Measurements from ENCODE around the gene AJUBA.
A peak's percentile ranks its signal among the peaks of the same experiment; 100 is the strongest.
"Not testable (repeated sequence)": the region's sequence is repeated elsewhere in the genome, so short reads cannot be mapped to it uniquely, and the experiment has no call there.

The AJUBA gene

DNA sequence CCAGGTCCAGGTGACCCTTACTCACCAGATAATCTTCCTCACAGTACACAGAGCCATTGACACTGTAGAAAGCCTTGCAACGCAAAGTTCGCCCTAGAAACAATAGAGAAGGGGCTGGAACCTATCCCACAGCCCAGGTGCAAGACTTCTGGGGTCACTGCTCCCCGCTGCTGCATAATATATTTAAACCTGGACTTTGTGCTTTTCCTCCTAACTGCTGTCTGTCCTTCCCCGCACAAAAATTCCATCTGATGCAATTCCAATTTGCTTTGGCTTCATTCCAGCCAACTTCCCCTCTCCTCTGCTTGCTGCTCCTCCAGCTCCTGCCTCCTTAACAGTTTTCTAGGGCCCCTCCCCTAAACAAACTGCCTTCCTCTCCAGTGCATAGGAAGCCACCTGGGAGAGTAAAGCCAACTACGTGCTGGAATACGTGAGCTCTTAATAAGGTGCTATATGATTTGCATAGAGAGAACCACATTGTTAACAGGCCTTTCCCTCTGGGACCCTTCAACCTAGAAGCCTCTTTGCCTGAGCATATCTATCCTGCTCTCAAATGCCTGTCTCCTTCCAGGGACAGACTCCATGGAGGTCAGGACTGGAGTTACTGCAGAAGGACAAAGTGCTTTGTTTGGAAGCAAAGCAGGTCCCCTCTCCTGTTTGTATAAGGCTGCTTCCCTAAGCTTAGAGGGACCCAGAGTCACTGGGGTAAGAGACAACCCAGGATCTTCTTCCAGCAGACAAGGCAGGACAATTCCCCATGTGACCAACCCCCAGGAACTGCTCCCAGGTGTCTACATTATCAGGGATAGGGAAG is 5.5 kb downstream of the AJUBA start:
- H3K4me3 ChIP-seq (ENCODE audit: low read depth, low read length) = no peak overlapping the region
- TF ChIP-seq, protein P1, sequence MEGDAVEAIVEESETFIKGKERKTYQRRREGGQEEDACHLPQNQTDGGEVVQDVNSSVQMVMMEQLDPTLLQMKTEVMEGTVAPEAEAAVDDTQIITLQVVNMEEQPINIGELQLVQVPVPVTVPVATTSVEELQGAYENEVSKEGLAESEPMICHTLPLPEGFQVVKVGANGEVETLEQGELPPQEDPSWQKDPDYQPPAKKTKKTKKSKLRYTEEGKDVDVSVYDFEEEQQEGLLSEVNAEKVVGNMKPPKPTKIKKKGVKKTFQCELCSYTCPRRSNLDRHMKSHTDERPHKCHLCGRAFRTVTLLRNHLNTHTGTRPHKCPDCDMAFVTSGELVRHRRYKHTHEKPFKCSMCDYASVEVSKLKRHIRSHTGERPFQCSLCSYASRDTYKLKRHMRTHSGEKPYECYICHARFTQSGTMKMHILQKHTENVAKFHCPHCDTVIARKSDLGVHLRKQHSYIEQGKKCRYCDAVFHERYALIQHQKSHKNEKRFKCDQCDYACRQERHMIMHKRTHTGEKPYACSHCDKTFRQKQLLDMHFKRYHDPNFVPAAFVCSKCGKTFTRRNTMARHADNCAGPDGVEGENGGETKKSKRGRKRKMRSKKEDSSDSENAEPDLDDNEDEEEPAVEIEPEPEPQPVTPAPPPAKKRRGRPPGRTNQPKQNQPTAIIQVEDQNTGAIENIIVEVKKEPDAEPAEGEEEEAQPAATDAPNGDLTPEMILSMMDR (IDR thresholded peaks at IDR 0.05; ENCODE audit: insufficient read depth, low read depth, low read length, missing control alignments) = no peak
- no peak for DNase-seq (ENCODE audit: low read depth)

- no peak overlapping the region for H3K4me3 ChIP-seq (ENCODE audit: low read depth, low read length)
- TF ChIP-seq, protein P1 (IDR thresholded peaks at IDR 0.05; ENCODE audit: insufficient read depth, low read depth, low read length, missing control alignments) = no peak
- DNase-seq (ENCODE audit: low read depth) = no peak
Measured at GRCh38 chr14:22974530-22975313, 7.6 kb downstream of the AJUBA start.

DNA sequence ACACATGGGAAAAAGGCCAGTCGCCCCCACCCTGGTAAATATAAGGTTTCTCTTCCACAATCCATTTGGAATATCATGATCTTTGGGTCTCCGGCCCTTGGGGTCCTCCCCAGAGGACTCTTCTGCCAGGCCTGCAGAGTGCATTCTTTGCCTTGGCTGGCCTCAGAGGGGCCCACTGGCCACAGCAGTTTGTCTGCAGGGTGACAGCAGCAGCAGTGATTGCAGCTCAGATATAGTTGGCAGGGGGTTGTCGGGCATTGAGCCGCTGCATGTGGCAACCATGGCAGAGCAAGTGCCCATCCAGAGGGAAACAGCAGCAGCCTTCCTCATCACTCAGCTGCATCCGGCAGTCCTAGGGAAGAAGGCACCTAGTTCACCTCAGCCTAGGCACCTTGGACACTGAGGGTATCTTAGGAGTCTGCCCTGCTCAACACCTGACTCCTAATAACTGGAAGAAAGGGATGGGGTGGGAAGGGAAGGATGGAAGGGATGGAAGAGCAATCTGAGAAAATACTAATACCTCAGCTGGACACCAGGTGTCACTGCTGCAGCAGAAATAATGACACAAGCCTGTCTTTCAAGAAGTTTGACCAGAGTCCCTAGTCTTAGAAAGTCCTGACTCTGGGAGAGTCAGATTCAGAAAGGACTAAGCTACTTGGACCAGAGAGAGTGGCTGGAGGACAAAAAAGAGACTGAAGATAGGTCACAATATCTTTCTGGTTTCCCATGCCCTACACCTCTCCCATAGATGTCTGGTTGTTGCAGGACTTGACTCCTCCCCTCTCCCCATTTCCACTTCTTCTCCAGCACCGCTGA is 8.9 kb downstream of the AJUBA start:
- TF ChIP-seq, protein P1 (IDR thresholded peaks at IDR 0.05; ENCODE audit: insufficient read depth, low read depth, low read length, missing control alignments) = peak; percentile 77
- no peak overlapping the region for H3K4me3 ChIP-seq (ENCODE audit: low read depth, low read length)
- peak; percentile 68 for DNase-seq (ENCODE audit: low read depth)

- TF ChIP-seq, protein P1 (IDR thresholded peaks at IDR 0.05; ENCODE audit: insufficient read depth, low read depth, low read length, missing control alignments) = no peak
- H3K4me3 ChIP-seq (ENCODE audit: low read depth, low read length) = no peak overlapping the region
- no peak for DNase-seq (ENCODE audit: low read depth)
Measured at GRCh38 chr14:22972313-22972930, 9.9 kb downstream of the AJUBA start.

DNA sequence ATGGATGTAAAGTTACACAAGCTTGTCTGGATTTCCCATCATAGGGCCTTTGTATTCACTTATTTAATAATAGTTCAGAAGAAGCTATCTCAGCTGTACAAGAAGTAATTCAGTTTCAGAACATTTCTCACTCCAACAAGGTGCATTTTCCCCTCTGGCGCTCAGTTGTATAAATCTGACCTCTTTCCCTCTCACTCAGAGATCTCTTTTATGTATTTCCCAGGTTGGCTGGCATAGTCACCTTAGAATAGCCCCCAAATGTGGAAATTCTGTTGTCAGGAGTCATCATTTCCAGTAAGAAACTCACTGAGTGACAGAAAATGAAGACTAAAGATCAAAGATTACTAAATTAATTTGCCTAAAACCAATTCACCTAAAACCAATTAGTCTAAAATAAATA is 11.2 kb downstream of the AJUBA start:
- no peak overlapping the region for H3K4me3 ChIP-seq (ENCODE audit: low read depth, low read length)
- no peak for DNase-seq (ENCODE audit: low read depth)
- TF ChIP-seq, protein P1 (IDR thresholded peaks at IDR 0.05; ENCODE audit: insufficient read depth, low read depth, low read length, missing control alignments) = no peak

DNA sequence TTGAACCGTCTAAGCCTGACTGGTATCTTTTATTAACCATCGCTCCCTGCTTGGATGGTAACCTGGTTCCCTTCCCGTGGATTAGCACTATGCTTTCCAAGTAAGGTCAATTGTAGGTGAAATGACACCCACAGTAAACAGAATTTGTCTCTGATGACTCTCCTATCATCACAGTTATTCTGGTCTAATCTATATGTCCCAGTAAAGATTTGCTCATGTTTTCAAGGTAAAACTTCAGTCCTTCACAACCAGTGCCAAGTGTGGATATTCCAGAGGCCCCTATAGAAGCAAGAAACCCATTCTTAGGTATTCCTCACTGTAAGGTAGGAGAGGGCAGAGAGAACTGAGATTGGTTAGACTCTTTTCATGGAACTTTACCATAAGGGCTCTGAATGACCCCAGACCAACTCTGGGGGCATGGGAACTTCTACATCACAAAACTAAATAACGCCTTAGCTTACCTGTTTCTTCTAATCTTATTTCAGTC is 15.5 kb downstream of the AJUBA start:
- TF ChIP-seq, protein P1 (IDR thresholded peaks at IDR 0.05; ENCODE audit: insufficient read depth, low read depth, low read length, missing control alignments) = no peak
- DNase-seq (ENCODE audit: low read depth) = no peak
- no peak overlapping the region for H3K4me3 ChIP-seq (ENCODE audit: low read depth, low read length)

GRCh38 chr14:22965916-22966782 is 16.2 kb downstream of the AJUBA start:
- DNase-seq (ENCODE audit: low read depth); H3K4me3 ChIP-seq (ENCODE audit: low read depth, low read length): not testable (repeated sequence)
